NB4 (cell line): ENCODE results near the gene EDC3.

Experiments used
- DNase-seq: peaks from one replicate; pipeline ENCODE4 v3.0.0; 2010; ENCODE audit warnings: low read depth
- H3K4me3 ChIP-seq: one replicate; pipeline ENCODE4 v1.5.1; 2011; ENCODE audit warnings: mild to moderate bottlenecking, low read depth, low read length, moderate library complexity
- CTCF ChIP-seq: IDR thresholded peaks from one replicate; pipeline ENCODE4 v1.5.1; 2012; ENCODE audit warnings: low read depth, low read length
- MYC ChIP-seq: IDR thresholded peaks from 2 replicates; pipeline ENCODE4 v1.6.1; 2011; ENCODE audit warnings: low read depth, low read length
- POLR2A ChIP-seq: IDR thresholded peaks from 2 replicates; pipeline ENCODE4 v1.6.1; 2011; ENCODE audit warnings: mild to moderate bottlenecking; ENCODE audit not compliant: insufficient read length; ENCODE audit errors: extremely low read depth
- TF ChIP-seq, protein P1 (sequence below): IDR thresholded peaks from 2 replicates; pipeline ENCODE4 v1.6.1; 2011; ENCODE audit warnings: low read depth, low read length

Gene EDC3

GRCh38 chr15:74724570-74725224 is 28.9 kb upstream of the EDC3 start:
- TF ChIP-seq, protein P1, sequence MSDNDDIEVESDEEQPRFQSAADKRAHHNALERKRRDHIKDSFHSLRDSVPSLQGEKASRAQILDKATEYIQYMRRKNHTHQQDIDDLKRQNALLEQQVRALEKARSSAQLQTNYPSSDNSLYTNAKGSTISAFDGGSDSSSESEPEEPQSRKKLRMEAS: no peak
- TF ChIP-seq MYC (no peak), CTCF (no peak), POLR2A (no peak)
- H3K4me3 ChIP-seq: no peak overlapping the region

DNA sequence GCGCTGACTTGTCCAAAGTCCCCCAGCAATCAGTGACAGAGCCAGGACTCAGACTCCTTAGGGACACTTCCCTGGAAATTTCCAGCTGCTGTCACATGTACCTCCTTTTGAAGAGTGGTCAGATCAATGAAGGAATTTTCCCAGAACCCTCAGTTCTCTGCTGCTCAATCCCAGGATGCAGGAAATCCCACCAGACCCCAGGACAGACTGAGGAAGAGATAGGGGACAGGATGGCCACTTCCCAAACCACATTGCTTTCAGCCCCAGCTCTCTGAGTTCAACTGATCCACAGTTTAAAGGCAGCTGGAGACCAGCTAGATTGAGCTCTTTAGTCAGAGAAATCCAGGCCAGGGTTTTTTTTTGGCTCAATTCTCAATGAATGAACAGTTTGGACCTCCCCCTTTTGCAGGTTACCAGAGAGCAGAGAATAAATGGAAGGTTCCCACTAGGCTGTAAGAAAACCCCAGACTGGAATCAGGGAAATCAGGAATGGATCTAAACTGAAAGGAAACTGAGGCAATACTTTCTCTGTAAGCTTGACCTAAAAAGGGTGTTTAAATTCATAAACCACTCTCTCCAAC is 28.0 kb upstream of the EDC3 start:
- no peak overlapping the region for H3K4me3 ChIP-seq
- peak; percentile 70 for DNase-seq
- TF ChIP-seq, protein P1: no peak
- TF ChIP-seq MYC (no peak), POLR2A (no peak), CTCF (no peak)

More at GRCh38 chr15:74724570-74725224, 28.9 kb upstream of the EDC3 start:
- peak; percentile 12 for DNase-seq

DNA sequence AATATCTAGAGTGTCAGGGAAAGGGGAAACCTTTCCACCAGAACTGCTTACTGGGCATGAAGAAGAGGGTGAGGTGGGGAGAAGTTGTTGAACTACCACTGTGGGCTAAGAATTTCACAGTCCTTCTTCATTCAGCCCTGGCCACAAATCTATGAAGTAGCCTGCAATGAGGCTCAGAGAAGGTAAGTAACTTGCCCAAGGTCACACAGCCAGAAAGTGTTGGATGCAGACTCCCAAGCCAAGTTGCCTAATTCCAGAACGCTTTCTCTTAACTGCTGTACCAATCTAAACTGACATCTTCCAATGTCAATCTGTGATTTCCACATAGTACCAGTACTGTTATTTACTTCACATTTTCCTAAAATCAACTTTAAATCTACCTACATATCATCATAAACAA is 27.4 kb upstream of the EDC3 start:
- TF ChIP-seq POLR2A: no peak
- no peak for TF ChIP-seq CTCF
- TF ChIP-seq, protein P1: no peak
- no peak for TF ChIP-seq MYC
- DNase-seq: no peak
- H3K4me3 ChIP-seq: no peak overlapping the region

- H3K4me3 ChIP-seq: no peak overlapping the region
- DNase-seq: no peak
- TF ChIP-seq POLR2A: no peak
- TF ChIP-seq, protein P1: no peak
- no peak for TF ChIP-seq MYC
- TF ChIP-seq CTCF: no peak
Observed at GRCh38 chr15:74722591-74722990, 26.8 kb upstream of the EDC3 start.

- TF ChIP-seq POLR2A: no peak
- TF ChIP-seq MYC: no peak
- TF ChIP-seq, protein P1: peak; percentile 37; the same call in 1 of the 2 replicates
- TF ChIP-seq CTCF: no peak
- peak; percentile 79 for DNase-seq
- no peak overlapping the region for H3K4me3 ChIP-seq
Observed at GRCh38 chr15:74716651-74717050, 20.8 kb upstream of the EDC3 start.
